ENCODE results near the gene GAB1.
A peak's percentile ranks its signal among the peaks of the same experiment; 100 is the strongest.

The GAB1 gene

DNA sequence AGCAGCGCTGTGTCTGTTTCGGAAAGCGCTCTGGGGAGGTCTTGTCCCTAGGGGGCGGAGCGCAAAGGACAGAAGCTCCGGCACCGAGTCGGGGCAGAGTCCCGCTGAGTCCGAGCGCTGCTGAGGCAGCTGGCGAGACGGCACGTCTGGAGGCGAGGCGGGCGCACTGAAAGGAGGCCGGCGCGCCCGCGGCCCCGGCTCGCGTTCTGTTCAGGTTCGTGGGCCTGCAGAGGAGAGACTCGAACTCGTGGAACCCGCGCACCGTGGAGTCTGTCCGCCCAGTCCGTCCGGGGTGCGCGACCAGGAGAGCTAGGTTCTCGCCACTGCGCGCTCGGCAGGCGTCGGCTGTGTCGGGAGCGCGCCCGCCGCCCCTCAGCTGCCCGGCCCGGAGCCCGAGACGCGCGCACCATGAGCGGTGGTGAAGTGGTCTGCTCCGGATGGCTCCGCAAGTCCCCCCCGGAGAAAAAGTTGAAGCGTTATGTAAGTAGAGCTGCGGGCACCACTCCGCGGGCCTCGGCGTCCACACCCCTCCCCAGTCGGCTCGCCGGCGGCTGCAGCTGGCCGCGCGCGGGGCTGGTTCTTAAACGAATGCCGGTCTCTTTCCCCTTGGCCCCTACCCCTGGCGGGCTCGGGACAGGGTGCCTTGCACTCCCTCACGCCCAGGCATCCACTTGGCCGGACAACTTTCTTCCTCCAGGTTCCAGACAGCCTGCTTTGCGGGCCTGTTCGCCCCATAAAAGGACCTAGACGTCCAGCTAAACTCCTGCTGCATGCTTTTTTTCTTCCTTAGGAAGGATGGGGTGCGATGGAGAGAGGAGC is at the start of gene GAB1:
Gene GAB1, plus strand, starts transcription at position 96 of the 819 bp plus-strand sequence. Its CDS starts 313 bp downstream, at position 409.
- ATAC-seq: peak; percentile 75
- no peak for TF ChIP-seq OSR1 (CRISPR knock-in tag; IDR thresholded peaks at IDR 0.05)
- no peak for TF ChIP-seq GLIS3 (CRISPR knock-in tag; IDR thresholded peaks at IDR 0.05)
- TF ChIP-seq RARB (CRISPR knock-in tag; IDR thresholded peaks at IDR 0.05): no peak
- no peak for TF ChIP-seq TCF4 (CRISPR knock-in tag; IDR thresholded peaks at IDR 0.05; ENCODE audit: borderline replicate concordance)
- no peak for TF ChIP-seq ISL1 (CRISPR knock-in tag; IDR thresholded peaks at IDR 0.05)
- TF ChIP-seq, protein P1, sequence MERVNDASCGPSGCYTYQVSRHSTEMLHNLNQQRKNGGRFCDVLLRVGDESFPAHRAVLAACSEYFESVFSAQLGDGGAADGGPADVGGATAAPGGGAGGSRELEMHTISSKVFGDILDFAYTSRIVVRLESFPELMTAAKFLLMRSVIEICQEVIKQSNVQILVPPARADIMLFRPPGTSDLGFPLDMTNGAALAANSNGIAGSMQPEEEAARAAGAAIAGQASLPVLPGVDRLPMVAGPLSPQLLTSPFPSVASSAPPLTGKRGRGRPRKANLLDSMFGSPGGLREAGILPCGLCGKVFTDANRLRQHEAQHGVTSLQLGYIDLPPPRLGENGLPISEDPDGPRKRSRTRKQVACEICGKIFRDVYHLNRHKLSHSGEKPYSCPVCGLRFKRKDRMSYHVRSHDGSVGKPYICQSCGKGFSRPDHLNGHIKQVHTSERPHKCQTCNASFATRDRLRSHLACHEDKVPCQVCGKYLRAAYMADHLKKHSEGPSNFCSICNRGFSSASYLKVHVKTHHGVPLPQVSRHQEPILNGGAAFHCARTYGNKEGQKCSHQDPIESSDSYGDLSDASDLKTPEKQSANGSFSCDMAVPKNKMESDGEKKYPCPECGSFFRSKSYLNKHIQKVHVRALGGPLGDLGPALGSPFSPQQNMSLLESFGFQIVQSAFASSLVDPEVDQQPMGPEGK (CRISPR knock-in tag; IDR thresholded peaks at IDR 0.05; ENCODE audit: borderline replicate concordance): no peak
- no peak for TF ChIP-seq ZNF565 (CRISPR knock-in tag; conservative IDR thresholded peaks at IDR 0.05; ENCODE audit: low read depth)
- TF ChIP-seq CSDC2 (CRISPR knock-in tag; IDR thresholded peaks at IDR 0.05): 0 out of 2 replicates have a peak, but pooled peaks have one; percentile 56
- no peak for TF ChIP-seq ZNF8 (CRISPR knock-in tag; IDR thresholded peaks at IDR 0.05)
- peak; percentile 34; the same call in 1 of the 2 replicates for TF ChIP-seq ZFP3 (CRISPR knock-in tag; IDR thresholded peaks at IDR 0.05)
- no peak for TF ChIP-seq SNAI2 (CRISPR knock-in tag; IDR thresholded peaks at IDR 0.05)
- TF ChIP-seq TOX (CRISPR knock-in tag; IDR thresholded peaks at IDR 0.05; ENCODE audit: borderline replicate concordance): no peak
- no peak for TF ChIP-seq ZC3H10 (CRISPR knock-in tag; IDR thresholded peaks at IDR 0.05)
- TF ChIP-seq ZFP30 (CRISPR knock-in tag; IDR thresholded peaks at IDR 0.05): no peak
- TF ChIP-seq, protein P2, sequence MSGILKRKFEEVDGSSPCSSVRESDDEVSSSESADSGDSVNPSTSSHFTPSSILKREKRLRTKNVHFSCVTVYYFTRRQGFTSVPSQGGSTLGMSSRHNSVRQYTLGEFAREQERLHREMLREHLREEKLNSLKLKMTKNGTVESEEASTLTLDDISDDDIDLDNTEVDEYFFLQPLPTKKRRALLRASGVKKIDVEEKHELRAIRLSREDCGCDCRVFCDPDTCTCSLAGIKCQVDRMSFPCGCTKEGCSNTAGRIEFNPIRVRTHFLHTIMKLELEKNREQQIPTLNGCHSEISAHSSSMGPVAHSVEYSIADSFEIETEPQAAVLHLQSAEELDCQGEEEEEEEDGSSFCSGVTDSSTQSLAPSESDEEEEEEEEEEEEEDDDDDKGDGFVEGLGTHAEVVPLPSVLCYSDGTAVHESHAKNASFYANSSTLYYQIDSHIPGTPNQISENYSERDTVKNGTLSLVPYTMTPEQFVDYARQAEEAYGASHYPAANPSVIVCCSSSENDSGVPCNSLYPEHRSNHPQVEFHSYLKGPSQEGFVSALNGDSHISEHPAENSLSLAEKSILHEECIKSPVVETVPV (CRISPR knock-in tag; IDR thresholded peaks at IDR 0.05): no peak

DNA sequence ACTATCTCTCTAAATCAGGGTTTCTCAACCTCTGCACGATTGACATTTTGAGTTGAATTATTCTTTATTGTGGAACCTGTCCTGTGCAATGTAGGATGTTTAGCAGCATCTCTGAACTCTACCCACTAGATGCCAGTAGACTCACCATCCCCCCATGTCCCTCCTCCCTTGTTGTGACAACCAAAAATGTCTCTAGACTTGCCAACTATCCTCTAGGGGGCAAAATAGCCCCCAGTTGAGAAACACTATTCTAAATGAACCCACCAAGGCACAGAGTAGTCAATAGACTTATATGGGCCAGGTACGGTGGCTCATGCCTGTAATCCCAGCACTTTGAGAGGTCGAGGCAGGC is 49.1 kb upstream of the GAB1 start:
- ATAC-seq: peak; percentile 18; the same call in 2 of the 3 replicates
- no peak for TF ChIP-seq ISL1 (CRISPR knock-in tag; IDR thresholded peaks at IDR 0.05)
- TF ChIP-seq, protein P2 (CRISPR knock-in tag; IDR thresholded peaks at IDR 0.05): no peak
- TF ChIP-seq TCF4 (CRISPR knock-in tag; IDR thresholded peaks at IDR 0.05; ENCODE audit: borderline replicate concordance): no peak
- TF ChIP-seq ZFP3 (CRISPR knock-in tag; IDR thresholded peaks at IDR 0.05): no peak
- TF ChIP-seq SNAI2 (CRISPR knock-in tag; IDR thresholded peaks at IDR 0.05): no peak

DNA sequence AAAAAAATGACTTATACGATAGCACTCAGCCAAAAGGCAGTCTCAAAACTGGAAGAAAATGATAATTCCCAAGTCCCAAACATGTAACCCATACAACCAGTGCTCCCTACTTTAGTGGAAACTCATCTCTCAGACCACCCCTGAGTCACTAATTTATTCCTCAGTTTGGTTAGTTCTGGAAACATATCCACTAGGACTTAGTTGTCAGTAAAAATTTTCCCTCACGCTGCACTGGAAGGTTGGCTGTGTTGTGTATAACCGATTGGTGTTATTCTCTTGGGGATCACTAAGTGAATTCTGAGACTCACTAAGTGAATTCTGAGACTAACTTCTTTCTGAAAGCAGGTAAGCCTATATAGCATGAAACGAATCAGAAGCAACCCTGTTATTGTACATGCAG is 48.5 kb upstream of the GAB1 start:
- ATAC-seq: peak; percentile 35
- TF ChIP-seq ZC3H10 (CRISPR knock-in tag; IDR thresholded peaks at IDR 0.05): no peak
- TF ChIP-seq ZNF565 (CRISPR knock-in tag; conservative IDR thresholded peaks at IDR 0.05; ENCODE audit: low read depth): no peak
- TF ChIP-seq OSR1 (CRISPR knock-in tag; IDR thresholded peaks at IDR 0.05): no peak
- no peak for TF ChIP-seq ZFP3 (CRISPR knock-in tag; IDR thresholded peaks at IDR 0.05)
- no peak for TF ChIP-seq TCF4 (CRISPR knock-in tag; IDR thresholded peaks at IDR 0.05; ENCODE audit: borderline replicate concordance)
- TF ChIP-seq, protein P3, sequence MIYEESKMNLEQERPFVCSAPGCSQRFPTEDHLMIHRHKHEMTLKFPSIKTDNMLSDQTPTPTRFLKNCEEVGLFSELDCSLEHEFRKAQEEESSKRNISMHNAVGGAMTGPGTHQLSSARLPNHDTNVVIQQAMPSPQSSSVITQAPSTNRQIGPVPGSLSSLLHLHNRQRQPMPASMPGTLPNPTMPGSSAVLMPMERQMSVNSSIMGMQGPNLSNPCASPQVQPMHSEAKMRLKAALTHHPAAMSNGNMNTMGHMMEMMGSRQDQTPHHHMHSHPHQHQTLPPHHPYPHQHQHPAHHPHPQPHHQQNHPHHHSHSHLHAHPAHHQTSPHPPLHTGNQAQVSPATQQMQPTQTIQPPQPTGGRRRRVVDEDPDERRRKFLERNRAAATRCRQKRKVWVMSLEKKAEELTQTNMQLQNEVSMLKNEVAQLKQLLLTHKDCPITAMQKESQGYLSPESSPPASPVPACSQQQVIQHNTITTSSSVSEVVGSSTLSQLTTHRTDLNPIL (CRISPR knock-in tag; IDR thresholded peaks at IDR 0.05; ENCODE audit: low read depth): no peak
- TF ChIP-seq, protein P4, sequence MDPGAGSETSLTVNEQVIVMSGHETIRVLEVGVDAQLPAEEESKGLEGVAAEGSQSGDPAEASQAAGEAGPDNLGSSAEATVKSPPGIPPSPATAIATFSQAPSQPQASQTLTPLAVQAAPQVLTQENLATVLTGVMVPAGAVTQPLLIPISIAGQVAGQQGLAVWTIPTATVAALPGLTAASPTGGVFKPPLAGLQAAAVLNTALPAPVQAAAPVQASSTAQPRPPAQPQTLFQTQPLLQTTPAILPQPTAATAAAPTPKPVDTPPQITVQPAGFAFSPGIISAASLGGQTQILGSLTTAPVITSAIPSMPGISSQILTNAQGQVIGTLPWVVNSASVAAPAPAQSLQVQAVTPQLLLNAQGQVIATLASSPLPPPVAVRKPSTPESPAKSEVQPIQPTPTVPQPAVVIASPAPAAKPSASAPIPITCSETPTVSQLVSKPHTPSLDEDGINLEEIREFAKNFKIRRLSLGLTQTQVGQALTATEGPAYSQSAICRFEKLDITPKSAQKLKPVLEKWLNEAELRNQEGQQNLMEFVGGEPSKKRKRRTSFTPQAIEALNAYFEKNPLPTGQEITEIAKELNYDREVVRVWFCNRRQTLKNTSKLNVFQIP (CRISPR knock-in tag; IDR thresholded peaks at IDR 0.05; ENCODE audit: borderline replicate concordance, low read depth): no peak
- no peak for TF ChIP-seq ISL1 (CRISPR knock-in tag; IDR thresholded peaks at IDR 0.05)
- TF ChIP-seq PPARA (CRISPR knock-in tag; IDR thresholded peaks at IDR 0.05; ENCODE audit: borderline replicate concordance): no peak
- no peak for TF ChIP-seq RARB (CRISPR knock-in tag; IDR thresholded peaks at IDR 0.05)
- no peak for TF ChIP-seq SNAI2 (CRISPR knock-in tag; IDR thresholded peaks at IDR 0.05)

DNA sequence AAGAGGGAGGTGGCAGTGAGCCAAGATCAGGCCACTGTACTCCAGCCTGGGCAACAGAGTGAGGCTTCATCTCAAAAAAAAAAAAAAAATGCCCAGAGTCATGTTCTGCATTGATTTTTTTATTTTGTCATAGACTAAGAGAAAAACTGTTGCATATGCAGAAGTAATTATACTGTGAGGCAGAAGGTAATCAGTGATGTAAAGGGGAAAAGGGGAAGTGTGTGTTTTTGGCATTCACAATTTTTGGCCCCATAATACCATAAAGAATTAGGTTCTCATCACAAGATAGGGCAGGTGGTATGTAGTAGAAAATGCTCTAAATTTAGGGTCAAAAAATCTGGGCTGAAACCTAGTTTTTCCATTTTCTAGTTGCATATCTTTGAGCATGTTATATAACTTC is 47.3 kb upstream of the GAB1 start:
- no peak for TF ChIP-seq SNAI2 (CRISPR knock-in tag; IDR thresholded peaks at IDR 0.05)
- no peak for TF ChIP-seq RARB (CRISPR knock-in tag; IDR thresholded peaks at IDR 0.05)
- TF ChIP-seq ZFP30 (CRISPR knock-in tag; IDR thresholded peaks at IDR 0.05): no peak
- TF ChIP-seq ISL1 (CRISPR knock-in tag; IDR thresholded peaks at IDR 0.05): no peak
- TF ChIP-seq ZNF565 (CRISPR knock-in tag; conservative IDR thresholded peaks at IDR 0.05; ENCODE audit: low read depth): no peak
- TF ChIP-seq ZNF8 (CRISPR knock-in tag; IDR thresholded peaks at IDR 0.05): no peak
- no peak for TF ChIP-seq ZC3H10 (CRISPR knock-in tag; IDR thresholded peaks at IDR 0.05)
- TF ChIP-seq GLIS3 (CRISPR knock-in tag; IDR thresholded peaks at IDR 0.05): no peak
- TF ChIP-seq ARNTL (CRISPR knock-in tag; IDR thresholded peaks at IDR 0.05; ENCODE audit: borderline replicate concordance, low read depth): no peak
- TF ChIP-seq OSR1 (CRISPR knock-in tag; IDR thresholded peaks at IDR 0.05): no peak
- ATAC-seq: no peak
